Esophagus muscularis mucosa (tissue), 3 donors: Measurements from ENCODE around the gene IGSF21.

Experiments used
- POLR2A ChIP-seq: fragments of 450-650 bp; IDR thresholded peaks from one replicate; pipeline ENCODE4 v1.6.1; 2017; ENCODE audit warnings: antibody characterized with exemption, moderate library complexity, mild to moderate bottlenecking, low read depth
- TF ChIP-seq, protein P1 (sequence below), 3 experiments: fragments of 200-600 bp in 2 of 3; fragments of 450-650 bp in 1 of 3; sonication (generic) in 2 of 3; IDR thresholded peaks; one replicate each; pipeline ENCODE4 v1.5.1; 2017 to 2019; ENCODE audit warnings: antibody characterized with exemption in 3 of 3, mild to moderate bottlenecking in 2 of 3, moderate library complexity in 1 of 3

DNA sequence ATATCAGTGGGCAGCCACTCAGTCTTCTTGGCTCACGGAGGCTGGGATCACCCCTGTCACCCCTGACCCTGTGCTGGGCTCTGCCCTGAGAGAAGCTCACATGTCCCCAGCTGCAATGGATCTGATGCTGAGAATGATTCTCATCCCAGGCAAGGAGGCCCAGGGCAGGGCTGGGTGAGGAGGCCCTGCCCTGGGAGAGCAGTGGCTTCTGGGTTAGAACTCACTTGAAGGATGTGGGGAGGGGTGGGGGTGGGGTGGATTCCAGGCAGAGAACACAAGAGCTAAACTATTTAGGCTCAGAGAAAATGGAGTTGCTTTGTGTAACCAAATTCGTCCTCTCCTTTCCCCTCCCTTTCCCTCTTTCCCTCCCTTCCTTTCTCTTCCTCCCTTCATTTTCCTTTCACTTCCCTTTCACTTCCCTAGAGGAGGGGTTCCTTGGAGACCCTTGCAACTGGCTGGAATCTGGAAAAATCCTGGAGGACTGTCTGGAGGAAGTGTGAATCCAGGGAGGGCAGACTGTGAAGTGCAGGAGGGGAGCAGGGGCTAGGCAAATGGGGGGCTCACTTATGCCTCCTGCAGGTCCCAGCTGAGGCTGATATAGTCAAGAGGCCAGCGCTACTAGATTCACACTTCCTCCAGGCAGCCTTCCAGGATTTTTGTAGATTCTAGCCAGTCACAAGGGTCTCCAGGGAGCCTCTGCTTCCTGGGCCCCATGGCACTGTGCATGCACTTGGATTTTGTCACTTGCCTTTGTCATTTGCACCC, 47.0 kb downstream of the IGSF21 start:
- TF ChIP-seq POLR2A: no peak
- TF ChIP-seq, protein P1, sequence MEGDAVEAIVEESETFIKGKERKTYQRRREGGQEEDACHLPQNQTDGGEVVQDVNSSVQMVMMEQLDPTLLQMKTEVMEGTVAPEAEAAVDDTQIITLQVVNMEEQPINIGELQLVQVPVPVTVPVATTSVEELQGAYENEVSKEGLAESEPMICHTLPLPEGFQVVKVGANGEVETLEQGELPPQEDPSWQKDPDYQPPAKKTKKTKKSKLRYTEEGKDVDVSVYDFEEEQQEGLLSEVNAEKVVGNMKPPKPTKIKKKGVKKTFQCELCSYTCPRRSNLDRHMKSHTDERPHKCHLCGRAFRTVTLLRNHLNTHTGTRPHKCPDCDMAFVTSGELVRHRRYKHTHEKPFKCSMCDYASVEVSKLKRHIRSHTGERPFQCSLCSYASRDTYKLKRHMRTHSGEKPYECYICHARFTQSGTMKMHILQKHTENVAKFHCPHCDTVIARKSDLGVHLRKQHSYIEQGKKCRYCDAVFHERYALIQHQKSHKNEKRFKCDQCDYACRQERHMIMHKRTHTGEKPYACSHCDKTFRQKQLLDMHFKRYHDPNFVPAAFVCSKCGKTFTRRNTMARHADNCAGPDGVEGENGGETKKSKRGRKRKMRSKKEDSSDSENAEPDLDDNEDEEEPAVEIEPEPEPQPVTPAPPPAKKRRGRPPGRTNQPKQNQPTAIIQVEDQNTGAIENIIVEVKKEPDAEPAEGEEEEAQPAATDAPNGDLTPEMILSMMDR (IDR thresholded peaks at IDR 0.05): no peak
